HG03565 (cell line): ENCODE data around the gene FOLR1.
"Not testable (repeated sequence)": the region's sequence is repeated elsewhere in the genome, so short reads cannot be mapped to it uniquely, and the experiment has no call there.

ENCODE experiments used
- ATAC-seq: cut with Tn5 transposase; IDR thresholded peaks from one replicate; pipeline ENCODE4 v1.9.1; 2021; ENCODE audit warnings: mild to moderate bottlenecking, moderate library complexity; ENCODE audit not compliant: unreplicated experiment

Gene FOLR1

GRCh38 chr11:72191961-72192381 lies at the start of gene FOLR1:
FOLR1 (plus strand) TSS chr11:72192140; CDS start chr11:72192174, 34 bp downstream.
- ATAC-seq, result no peak

- ATAC-seq, result not testable (repeated sequence)
Measured at GRCh38 chr11:72142543-72142942, 49.4 kb upstream of the FOLR1 start.

GRCh38 chr11:72144807-72145565 lies 47.0 kb upstream of the FOLR1 start:
- no peak for ATAC-seq

- no peak for ATAC-seq
Measured at GRCh38 chr11:72146625-72147024, 45.3 kb upstream of the FOLR1 start.

GRCh38 chr11:72150882-72151281 lies 41.1 kb upstream of the FOLR1 start:
- no peak for ATAC-seq

- ATAC-seq, result not testable (repeated sequence)
Measured at GRCh38 chr11:72153874-72154273, 38.1 kb upstream of the FOLR1 start.

GRCh38 chr11:72154816-72155215 lies 37.1 kb upstream of the FOLR1 start:
- no peak for ATAC-seq

GRCh38 chr11:72155751-72156150 lies 36.2 kb upstream of the FOLR1 start:
- ATAC-seq, result no peak

- no peak for ATAC-seq
Measured at GRCh38 chr11:72157131-72157530, 34.8 kb upstream of the FOLR1 start.

- ATAC-seq, result no peak
Measured at GRCh38 chr11:72160319-72160718, 31.6 kb upstream of the FOLR1 start.

GRCh38 chr11:72162891-72163492 lies 28.9 kb upstream of the FOLR1 start:
- no peak for ATAC-seq

- ATAC-seq, result not testable (repeated sequence)
Measured at GRCh38 chr11:72164187-72164586, 27.8 kb upstream of the FOLR1 start.

- ATAC-seq, result not testable (repeated sequence)
Measured at GRCh38 chr11:72169046-72169555, 22.8 kb upstream of the FOLR1 start.

- ATAC-seq, result not testable (repeated sequence)
Measured at GRCh38 chr11:72169754-72170153, 22.2 kb upstream of the FOLR1 start.

- ATAC-seq, result not testable (repeated sequence)
Measured at GRCh38 chr11:72172043-72172442, 19.9 kb upstream of the FOLR1 start.

- ATAC-seq, result no peak
Measured at GRCh38 chr11:72173291-72173690, 18.6 kb upstream of the FOLR1 start.

GRCh38 chr11:72174302-72175070 lies 17.5 kb upstream of the FOLR1 start:
- no peak for ATAC-seq

GRCh38 chr11:72177656-72178055 lies 14.3 kb upstream of the FOLR1 start:
- no peak for ATAC-seq

GRCh38 chr11:72179049-72179803 lies 12.7 kb upstream of the FOLR1 start:
- no peak for ATAC-seq

- no peak for ATAC-seq
Measured at GRCh38 chr11:72179804-72180396, 12.0 kb upstream of the FOLR1 start.
